HEK293 (cell line): ENCODE data around the gene ARHGAP4.
A peak's percentile ranks its signal among the peaks of the same experiment; 100 is the strongest.

ENCODE experiments used
- EGR2 ChIP-seq: fragments of 450-650 bp; formaldehyde crosslinking; IDR thresholded peaks from 2 replicates; pipeline ENCODE4 v1.5.1; 2016; ENCODE audit warnings: low read depth, missing biosample characterization, missing genetic modification characterization
- GLIS1 ChIP-seq: fragments of 450-650 bp; formaldehyde crosslinking; IDR thresholded peaks from 2 replicates; pipeline ENCODE4 v1.5.1; 2016; ENCODE audit warnings: missing biosample characterization, missing genetic modification characterization
- GLIS2 ChIP-seq: fragments of 450-650 bp; formaldehyde crosslinking; IDR thresholded peaks from 2 replicates; pipeline ENCODE4 v1.5.1; 2016; ENCODE audit warnings: missing biosample characterization, missing genetic modification characterization
- PATZ1 ChIP-seq: fragments of 450-650 bp; formaldehyde crosslinking; IDR thresholded peaks from 2 replicates; pipeline ENCODE4 v1.5.1; 2016; ENCODE audit warnings: missing biosample characterization, missing genetic modification characterization
- PRDM10 ChIP-seq: fragments of 450-650 bp; formaldehyde crosslinking; IDR thresholded peaks from 2 replicates; pipeline ENCODE4 v1.5.1; 2016; ENCODE audit warnings: missing biosample characterization, missing genetic modification characterization
- SP2 ChIP-seq: fragments of 450-650 bp; formaldehyde crosslinking; IDR thresholded peaks from 2 replicates; pipeline ENCODE4 v1.5.1; 2016; ENCODE audit warnings: missing biosample characterization, missing genetic modification characterization
- ZEB2 ChIP-seq: fragments of 450-650 bp; formaldehyde crosslinking; IDR thresholded peaks from 2 replicates; pipeline ENCODE4 v1.5.1; 2016; ENCODE audit warnings: missing biosample characterization, missing genetic modification characterization
- ZNF114 ChIP-seq: fragments of 450-650 bp; formaldehyde crosslinking; IDR thresholded peaks from 2 replicates; pipeline ENCODE4 v1.5.0; 2017; ENCODE audit warnings: missing biosample characterization, missing genetic modification characterization
- ZNF239 ChIP-seq: fragments of 450-650 bp; formaldehyde crosslinking; IDR thresholded peaks from 2 replicates; pipeline ENCODE4 v1.5.1; 2016; ENCODE audit warnings: missing biosample characterization, missing genetic modification characterization
- ZNF501 ChIP-seq: fragments of 450-650 bp; formaldehyde crosslinking; IDR thresholded peaks from 2 replicates; pipeline ENCODE4 v1.5.1; 2016; ENCODE audit warnings: missing biosample characterization, missing genetic modification characterization
- ZNF518A ChIP-seq: fragments of 450-650 bp; formaldehyde crosslinking; conservative IDR thresholded peaks from 2 replicates; pipeline ENCODE4 v1.5.1; 2016; ENCODE audit warnings: low read depth, missing biosample characterization, missing genetic modification characterization
- ZNF561 ChIP-seq: fragments of 450-650 bp; IDR thresholded peaks from 2 replicates; pipeline ENCODE4 v1.5.1; 2018; ENCODE audit warnings: missing biosample characterization, missing genetic modification characterization, borderline replicate concordance
- ZNF585B ChIP-seq: fragments of 450-650 bp; formaldehyde crosslinking; IDR thresholded peaks from 2 replicates; pipeline ENCODE4 v1.5.1; 2016; ENCODE audit warnings: missing biosample characterization, missing genetic modification characterization
- ZNF777 ChIP-seq: fragments of 450-650 bp; formaldehyde crosslinking; IDR thresholded peaks from 2 replicates; pipeline ENCODE4 v1.5.1; 2017; ENCODE audit warnings: missing biosample characterization, missing genetic modification characterization, borderline replicate concordance
- ZSCAN30 ChIP-seq: fragments of 450-650 bp; IDR thresholded peaks from 2 replicates; pipeline ENCODE4 v1.5.1; 2018; ENCODE audit warnings: missing biosample characterization, mild to moderate bottlenecking, missing genetic modification characterization, moderate library complexity
- ZXDB ChIP-seq: fragments of 450-650 bp; formaldehyde crosslinking; IDR thresholded peaks from 2 replicates; pipeline ENCODE4 v1.5.1; 2016; ENCODE audit warnings: missing biosample characterization, missing genetic modification characterization
- TF ChIP-seq, protein P1 (sequence below): fragments of 450-650 bp; formaldehyde crosslinking; IDR thresholded peaks from 2 replicates; pipeline ENCODE4 v1.5.1; 2016; ENCODE audit warnings: missing biosample characterization, missing genetic modification characterization
- TF ChIP-seq, protein P2 (sequence below): IDR thresholded peaks from 2 replicates; pipeline ENCODE4 v1.6.1; 2011; ENCODE audit warnings: mild to moderate bottlenecking, low read depth, low read length, borderline replicate concordance

ARHGAP4 gene

GRCh38 chrX:153971124-153971449 lies 45.0 kb upstream of the ARHGAP4 start (continued):
- 0 out of 2 replicates have a peak, but pooled peaks have one; percentile 42 for TF ChIP-seq ZNF518A (tag by site-specific recombination)
- TF ChIP-seq PRDM10: peak; percentile 52; the same call in 1 of the 2 replicates
- TF ChIP-seq ZNF585B: no peak
- TF ChIP-seq, protein P1, sequence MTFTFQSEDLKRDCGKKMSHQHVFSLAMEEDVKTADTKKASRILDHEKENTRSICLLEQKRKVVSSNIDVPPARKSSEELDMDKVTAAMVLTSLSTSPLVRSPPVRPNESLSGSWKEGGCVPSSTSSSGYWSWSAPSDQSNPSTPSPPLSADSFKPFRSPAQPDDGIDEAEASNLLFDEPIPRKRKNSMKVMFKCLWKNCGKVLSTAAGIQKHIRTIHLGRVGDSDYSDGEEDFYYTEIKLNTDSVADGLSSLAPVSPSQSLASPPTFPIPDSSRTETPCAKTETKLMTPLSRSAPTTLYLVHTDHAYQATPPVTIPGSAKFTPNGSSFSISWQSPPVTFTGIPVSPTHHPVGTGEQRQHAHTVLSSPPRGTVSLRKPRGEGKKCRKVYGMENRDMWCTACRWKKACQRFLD (tag by site-specific recombination): no peak
- TF ChIP-seq ZNF561 (tag by site-specific recombination): 0 out of 2 replicates have a peak, but pooled peaks have one; percentile 31
- TF ChIP-seq ZNF239 (tag by site-specific recombination): no peak
- peak; percentile 6; the same call in 1 of the 2 replicates for TF ChIP-seq ZXDB
- TF ChIP-seq ZNF777: no peak
- TF ChIP-seq EGR2 (tag by site-specific recombination): peak; percentile 51
- TF ChIP-seq ZSCAN30 (tag by site-specific recombination): peak; percentile 67; the same call in 1 of the 2 replicates
- peak; percentile 83 for TF ChIP-seq PATZ1
- no peak for TF ChIP-seq ZNF114 (tag by site-specific recombination)
- no peak for TF ChIP-seq GLIS1 (tag by site-specific recombination)
- peak; percentile 66 for TF ChIP-seq ZEB2
- TF ChIP-seq SP2 (tag by site-specific recombination): peak; percentile 96
- TF ChIP-seq, protein P2, sequence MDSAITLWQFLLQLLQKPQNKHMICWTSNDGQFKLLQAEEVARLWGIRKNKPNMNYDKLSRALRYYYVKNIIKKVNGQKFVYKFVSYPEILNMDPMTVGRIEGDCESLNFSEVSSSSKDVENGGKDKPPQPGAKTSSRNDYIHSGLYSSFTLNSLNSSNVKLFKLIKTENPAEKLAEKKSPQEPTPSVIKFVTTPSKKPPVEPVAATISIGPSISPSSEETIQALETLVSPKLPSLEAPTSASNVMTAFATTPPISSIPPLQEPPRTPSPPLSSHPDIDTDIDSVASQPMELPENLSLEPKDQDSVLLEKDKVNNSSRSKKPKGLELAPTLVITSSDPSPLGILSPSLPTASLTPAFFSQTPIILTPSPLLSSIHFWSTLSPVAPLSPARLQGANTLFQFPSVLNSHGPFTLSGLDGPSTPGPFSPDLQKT: peak; percentile 68; the same call in 1 of the 2 replicates
- TF ChIP-seq ZNF501 (tag by site-specific recombination): no peak; the same call in 1 of the 2 replicates
- peak; percentile 54 for TF ChIP-seq GLIS2 (tag by site-specific recombination)
- TF ChIP-seq, all 188 proteins: peak for 22
